SU-DHL-6 (cell line): ENCODE data around the gene FBXW5.

ENCODE experiments used
- EZH2phosphoT487 ChIP-seq: fragments of 200-600 bp; sonication (generic), shearing (Covaris generic); conservative IDR thresholded peaks from 2 replicates; pipeline ENCODE4 v1.6.1; 2018; ENCODE audit warnings: mild to moderate bottlenecking, antibody characterized with exemption, low read length, moderate library complexity, mixed read lengths
- TF ChIP-seq, protein P1 (sequence below): fragments of 200-600 bp; sonication (generic); IDR thresholded peaks from one replicate; pipeline ENCODE4 v1.5.1; 2017; ENCODE audit warnings: antibody characterized with exemption, mild to moderate bottlenecking, low read length, moderate library complexity; ENCODE audit not compliant: insufficient read depth, poor library complexity, severe bottlenecking

DNA sequence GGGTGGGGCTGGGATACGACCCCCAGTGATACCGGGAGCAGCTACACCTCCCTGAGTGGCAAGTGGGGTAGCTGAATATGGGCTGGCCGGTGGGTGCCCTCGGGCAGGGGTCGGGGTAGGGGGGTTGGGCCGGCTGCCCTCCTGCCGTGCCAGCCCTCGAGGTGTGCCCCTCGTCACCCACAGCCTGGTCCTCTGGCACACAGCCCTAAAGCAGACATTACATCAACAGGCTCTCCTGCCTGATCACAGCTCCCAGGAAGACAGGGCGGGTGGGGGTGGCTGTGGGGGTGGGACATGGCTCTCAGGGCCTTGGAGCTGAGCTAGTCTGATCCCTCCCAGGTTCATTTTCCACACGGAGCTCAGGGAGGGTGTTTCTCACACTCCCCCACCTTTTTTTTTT is 23.2 kb downstream of the FBXW5 start:
- TF ChIP-seq, protein P1, sequence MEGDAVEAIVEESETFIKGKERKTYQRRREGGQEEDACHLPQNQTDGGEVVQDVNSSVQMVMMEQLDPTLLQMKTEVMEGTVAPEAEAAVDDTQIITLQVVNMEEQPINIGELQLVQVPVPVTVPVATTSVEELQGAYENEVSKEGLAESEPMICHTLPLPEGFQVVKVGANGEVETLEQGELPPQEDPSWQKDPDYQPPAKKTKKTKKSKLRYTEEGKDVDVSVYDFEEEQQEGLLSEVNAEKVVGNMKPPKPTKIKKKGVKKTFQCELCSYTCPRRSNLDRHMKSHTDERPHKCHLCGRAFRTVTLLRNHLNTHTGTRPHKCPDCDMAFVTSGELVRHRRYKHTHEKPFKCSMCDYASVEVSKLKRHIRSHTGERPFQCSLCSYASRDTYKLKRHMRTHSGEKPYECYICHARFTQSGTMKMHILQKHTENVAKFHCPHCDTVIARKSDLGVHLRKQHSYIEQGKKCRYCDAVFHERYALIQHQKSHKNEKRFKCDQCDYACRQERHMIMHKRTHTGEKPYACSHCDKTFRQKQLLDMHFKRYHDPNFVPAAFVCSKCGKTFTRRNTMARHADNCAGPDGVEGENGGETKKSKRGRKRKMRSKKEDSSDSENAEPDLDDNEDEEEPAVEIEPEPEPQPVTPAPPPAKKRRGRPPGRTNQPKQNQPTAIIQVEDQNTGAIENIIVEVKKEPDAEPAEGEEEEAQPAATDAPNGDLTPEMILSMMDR = no peak
- no peak for TF ChIP-seq EZH2phosphoT487
